DMS79 (cell line): ENCODE data around the gene SEC14L2.

Experiments used
- DNase-seq: peaks from one replicate; lab custom pipeline; 2025; lab: John Stamatoyannopoulos, UW

SEC14L2 gene

GRCh38 chr22:30396871-30397655 lies at the start of gene SEC14L2:
TSS of gene SEC14L2 (plus strand) at chr22:30397018. CDS start at chr22:30397117, 99 bp downstream.
- DNase-seq = peak; percentile 5

DNA sequence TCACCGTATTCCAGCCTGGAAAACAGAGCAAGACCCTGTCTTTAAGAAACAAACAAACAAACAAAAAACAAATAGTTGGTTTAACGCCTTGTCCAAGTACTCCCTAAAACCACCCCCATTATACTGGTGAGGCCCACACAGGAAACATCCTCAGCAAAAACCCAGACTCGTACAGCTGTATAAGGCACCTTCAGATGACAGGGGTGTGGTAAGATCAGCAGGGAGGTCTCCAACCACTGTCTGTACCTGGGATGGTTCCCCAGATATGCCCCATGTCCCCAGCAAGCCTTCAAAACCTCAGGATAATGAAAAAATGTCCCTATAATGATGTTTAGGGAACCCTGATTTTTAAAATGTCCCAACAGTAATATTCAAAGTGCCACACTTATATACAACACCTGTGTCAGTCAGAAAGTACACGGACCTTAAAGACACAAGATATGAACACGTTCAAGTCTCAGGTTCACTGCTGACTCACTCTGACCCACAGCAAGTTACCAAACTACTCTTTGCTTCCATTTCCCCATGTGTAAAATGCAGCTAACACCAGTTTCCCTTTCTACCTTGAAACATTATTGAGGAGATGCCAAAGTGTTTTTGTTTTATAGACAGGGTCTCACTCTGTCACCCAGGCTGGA lies 49.4 kb upstream of the SEC14L2 start:
- DNase-seq = no peak

- no peak for DNase-seq
Measured at GRCh38 chr22:30348404-30348803, 48.4 kb upstream of the SEC14L2 start.

DNA sequence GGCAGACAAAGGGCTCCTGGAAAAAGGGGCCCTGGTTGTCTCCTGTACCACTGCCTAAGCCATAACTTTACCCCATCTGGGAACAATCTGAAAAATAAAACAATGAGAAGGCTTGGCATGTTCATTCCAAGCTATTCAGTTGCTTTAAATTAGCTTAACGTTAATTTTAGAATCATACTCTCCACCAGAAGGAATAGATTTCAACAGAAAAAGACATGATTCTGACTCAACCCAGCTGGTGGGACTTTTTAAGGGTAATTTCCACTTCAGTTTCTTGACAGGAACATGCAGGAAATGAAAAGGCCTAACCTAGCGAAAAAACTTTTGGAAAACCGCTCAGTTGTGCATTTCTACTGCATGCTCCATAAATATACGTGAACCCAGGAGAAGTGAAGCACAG lies 48.0 kb upstream of the SEC14L2 start:
- no peak for DNase-seq

DNA sequence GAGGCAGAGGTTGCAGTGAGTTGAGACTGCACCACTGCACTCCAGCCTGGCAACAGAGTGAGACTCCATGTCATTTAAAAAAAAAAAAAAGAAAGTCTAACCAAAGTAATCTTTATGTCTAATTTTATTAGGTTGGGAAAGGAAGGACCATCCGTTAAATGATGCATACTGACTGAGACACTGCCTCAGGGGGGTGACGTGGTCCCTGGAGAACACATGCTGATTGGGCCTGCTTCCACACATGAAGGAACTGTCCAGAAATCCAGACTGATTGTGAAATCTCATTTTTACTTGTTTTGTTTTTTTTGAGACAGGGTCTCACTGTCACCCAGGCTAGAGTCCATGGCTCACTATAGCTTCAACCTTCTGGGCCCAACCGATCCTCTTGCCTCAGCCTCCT lies 45.6 kb upstream of the SEC14L2 start:
- DNase-seq = no peak

DNA sequence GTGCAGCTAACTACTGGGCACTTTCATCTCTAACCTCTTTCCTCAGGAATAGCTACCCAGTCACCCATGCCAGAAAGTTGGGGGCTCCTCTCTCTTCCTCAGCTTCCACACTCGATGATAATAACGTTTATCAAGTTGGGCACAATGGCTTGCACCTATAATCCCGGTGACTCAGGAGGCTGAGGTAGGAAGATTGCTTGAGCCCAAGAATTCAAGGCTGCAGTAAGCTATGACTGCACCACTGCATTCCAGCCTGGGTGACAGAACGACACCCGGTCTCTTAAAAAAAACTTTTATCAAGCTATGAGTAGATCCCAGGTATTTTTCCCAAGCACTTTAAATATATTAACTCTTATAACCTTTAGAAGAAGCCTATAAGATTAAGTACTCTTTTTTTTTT lies 42.2 kb upstream of the SEC14L2 start:
- DNase-seq = no peak

GRCh38 chr22:30356449-30357235 lies 40.2 kb upstream of the SEC14L2 start, which contains the start of the genes CCDC157 and SF3A1:
TSS of gene CCDC157 (plus strand) at chr22:30357007. CDS start at chr22:30366001, 8,994 bp downstream.
TSS of gene SF3A1 (minus strand) at chr22:30356894. CDS start at chr22:30356792, 102 bp downstream.
- peak; percentile 52 for DNase-seq

DNA sequence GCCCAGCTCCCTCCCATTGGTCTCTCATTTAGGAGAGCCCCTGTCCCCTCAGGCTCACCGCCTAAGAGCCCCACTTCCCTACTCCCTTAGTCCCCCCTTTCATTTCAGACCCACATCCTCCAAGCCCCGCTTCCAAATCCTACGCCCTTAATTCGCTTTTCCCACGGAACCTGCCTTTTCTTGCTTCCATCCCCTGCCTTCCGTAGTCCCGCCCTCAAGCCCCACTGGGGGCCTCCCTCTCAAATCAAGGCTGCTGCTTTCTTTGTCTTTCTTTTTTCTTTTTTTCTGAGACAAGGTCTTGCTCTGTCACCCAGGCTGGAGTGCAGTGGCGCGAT lies 39.6 kb upstream of the SEC14L2 start:
- no peak for DNase-seq

DNA sequence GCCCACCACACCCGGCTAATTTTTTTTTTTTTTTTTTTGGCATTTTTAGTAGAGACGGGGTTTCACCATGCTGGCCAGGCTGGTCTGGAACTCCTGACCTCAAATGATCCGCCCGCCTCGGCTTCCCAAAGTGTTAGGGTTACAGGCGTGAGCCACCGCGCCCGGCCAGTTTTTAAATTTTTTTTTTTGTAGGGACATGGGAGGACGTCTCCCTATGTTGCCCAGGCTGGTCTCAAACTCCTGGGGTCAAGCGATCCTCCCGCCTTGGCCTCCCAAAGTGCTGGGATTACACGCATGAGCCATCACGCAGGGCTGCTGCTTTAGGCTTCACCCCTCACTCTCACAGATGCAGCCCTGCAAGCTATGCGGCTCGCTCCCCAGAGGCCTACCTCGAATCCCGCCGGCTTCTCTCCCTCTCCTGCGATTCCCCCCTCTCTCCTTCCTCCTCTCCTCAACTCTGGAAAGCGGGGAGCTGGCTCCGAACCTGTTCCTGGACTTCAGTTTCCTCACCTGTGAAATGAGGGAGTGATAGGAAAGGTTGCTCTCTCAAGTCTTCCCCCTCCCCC lies 39.1 kb upstream of the SEC14L2 start:
- DNase-seq = no peak

DNA sequence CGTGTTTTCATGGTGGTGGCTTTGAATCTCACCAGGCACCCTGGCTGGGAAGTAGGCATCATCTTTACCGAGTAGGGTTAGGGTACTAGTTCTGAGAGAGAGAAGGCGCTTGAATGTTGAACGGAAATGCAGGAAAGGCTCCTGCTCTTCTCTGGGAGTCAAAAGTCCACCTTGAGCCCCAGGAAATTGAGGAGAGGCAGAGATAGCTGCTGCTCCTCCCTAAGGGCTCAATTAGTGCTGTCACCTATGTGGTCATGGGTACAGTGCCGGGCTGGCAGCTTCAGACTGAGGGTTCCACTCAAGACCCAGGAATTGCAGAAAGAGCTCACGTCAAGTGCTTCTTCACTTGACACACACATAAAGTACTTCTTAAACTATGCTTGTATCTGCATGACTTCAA lies 38.3 kb upstream of the SEC14L2 start:
- DNase-seq = no peak

DNA sequence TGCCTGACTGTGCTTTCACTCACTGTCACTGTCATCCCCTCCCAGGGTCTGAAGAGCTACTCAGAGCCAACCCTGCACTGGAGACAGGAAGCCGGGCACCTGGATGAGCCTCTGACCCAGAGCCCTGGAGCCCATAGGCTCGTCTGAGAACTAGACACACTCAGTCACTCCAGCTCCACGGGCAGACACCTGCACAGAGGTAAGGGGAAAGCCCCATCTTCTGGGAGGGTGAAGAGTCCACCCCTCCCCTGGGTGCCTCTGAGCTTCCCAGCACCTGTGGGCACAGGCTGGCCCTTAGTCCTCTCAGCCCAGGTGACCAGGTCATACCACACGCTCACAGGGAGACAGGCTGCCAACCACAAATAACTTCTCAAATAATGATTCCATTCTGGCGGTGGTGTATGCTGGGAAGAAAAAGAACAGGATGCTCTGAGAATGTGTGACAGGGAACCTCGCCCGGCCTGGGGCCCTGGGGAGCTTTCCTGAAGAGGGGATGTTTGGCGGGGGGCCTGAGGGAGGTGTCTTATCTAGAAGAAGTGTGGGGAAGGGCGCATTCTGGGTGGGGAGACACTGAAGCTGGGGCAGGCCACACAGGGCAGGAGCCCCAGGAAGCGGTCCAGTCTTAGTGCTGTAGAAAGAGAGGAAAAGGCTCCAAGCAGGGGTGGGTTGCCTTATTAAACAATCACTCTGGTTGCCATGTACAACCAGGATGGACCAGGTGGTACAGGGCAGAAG lies 34.7 kb upstream of the SEC14L2 start:
- DNase-seq = no peak

DNA sequence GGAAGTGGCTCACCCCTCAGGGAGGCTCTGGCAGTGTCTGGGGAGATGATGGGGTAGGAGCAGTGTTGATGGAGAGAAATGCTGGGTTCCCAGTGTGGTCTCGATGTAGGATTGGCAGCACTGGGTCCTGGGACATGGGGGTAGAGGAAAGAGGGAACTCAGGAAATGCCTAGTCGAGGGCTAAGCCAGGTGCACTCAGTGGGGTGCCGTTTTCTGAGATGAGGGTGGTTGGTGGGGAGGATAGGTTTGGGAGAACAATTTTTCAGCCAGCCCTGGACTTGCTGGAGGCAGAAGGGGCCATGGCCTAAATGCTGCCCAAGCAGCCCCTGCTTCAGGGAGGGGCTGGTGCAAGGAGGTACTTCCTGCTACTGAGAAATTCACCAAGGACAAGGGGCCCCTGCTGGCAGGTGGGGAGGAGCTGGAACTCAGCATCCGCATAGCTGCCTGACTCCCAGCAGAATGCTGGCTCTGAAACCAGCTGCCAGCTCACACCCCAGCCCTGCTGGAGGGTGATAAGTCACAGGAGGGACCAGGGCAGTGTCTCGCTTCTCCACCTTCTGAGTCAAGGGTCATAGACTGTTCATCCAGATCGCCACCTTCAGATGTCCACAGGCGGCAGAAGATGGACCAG lies 34.1 kb upstream of the SEC14L2 start:
- DNase-seq = no peak

DNA sequence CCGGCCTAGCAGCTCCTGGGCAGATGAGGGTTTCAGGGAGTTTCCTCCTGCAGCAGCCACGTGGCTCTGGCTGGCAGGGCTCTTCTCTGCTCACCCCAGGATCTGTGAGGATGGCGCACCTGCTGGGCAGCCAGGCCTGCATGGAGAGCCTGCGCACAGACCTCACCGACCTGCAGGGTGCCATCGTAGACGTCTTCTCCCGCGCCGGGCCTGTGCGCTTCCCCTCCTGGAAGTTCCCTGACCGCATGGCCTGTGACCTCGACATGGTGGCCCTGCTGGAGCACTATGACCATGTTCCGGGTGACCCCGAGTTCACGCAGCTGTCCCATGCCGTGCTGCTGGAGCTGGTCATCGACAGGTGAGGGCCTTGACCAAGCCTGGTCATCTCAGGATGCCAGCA lies 30.9 kb upstream of the SEC14L2 start:
- no peak for DNase-seq

- DNase-seq = no peak
Measured at GRCh38 chr22:30368420-30368819, 28.4 kb upstream of the SEC14L2 start.

GRCh38 chr22:30370641-30371230 lies 26.1 kb upstream of the SEC14L2 start:
- no peak for DNase-seq

GRCh38 chr22:30371321-30371720 lies 25.5 kb upstream of the SEC14L2 start:
- no peak for DNase-seq

GRCh38 chr22:30371981-30372380 lies 24.8 kb upstream of the SEC14L2 start:
- no peak for DNase-seq

DNA sequence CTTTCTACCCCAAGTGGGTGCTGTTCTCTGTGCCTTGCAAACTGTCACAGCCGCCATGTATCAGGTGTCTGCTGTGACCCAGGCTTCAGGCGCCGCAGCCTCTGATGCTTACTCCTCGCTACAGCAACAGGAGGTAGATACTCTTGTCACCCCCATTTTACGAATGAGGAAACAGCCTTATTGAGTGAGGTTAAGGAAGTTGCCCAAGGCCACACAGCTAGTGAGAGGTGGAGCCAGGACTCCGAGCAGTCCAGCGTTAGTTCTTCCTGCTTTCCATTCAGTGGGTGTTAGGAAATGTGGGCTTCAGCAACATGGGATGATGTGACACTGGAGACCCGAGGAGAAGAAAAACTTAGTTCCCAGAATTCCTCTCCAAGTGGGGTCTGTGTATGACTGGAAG lies 23.9 kb upstream of the SEC14L2 start:
- no peak for DNase-seq

DNA sequence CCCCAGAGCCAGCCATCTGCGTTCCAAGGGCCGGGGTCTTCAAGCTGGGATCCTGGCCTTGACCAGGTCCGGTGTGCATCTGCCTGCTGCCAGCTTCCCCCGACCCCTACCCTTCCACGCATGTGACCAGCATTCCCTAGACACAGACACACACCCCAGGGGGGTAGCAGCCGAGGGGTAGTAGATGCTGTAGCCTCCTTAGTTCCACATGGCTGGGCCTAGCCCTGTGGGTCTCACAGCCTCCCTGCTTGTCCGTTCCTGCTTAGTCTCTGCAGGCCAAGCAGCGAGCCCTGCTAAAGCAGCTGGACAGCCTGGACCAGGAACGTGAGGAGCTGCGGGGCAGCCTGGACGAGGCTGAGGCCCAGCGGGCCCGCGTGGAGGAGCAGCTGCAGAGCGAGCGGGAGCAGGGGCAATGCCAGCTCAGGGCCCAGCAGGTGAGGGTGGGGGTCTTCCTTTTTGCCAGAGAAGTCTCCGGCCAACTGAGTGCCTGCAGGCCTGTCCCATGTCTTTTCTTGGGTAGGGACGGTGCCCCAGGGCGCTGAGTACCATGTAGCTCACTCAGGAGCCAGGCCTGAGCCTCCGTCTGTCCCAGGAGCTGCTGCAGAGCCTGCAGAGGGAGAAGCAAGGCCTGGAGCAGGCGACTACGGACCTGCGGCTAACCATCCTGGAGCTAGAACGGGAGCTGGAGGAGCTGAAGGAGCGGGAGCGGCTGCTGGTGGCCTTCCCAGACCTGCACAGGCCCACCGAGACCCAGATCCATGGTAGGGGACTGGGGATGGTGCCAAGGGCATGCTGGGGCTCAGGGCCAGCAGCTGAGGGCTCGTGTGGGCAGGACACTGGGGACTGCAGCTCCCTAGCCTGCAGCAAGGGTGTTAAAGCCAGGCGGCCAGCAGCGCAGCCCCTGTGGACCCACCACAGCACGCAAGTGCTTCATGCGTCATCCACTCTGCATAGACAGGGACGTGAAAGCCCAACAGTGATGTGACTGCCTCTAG lies 23.2 kb upstream of the SEC14L2 start:
- no peak for DNase-seq
